Choroid plexus epithelial cell (primary cell): Measurements from ENCODE around the gene TECRL.

Source experiments
- DNase-seq: peaks from one replicate; pipeline ENCODE4 v3.0.0-alpha.2; 2010; ENCODE audit warnings: low read depth
- H3K4me3 ChIP-seq: 2 replicates; pipeline ENCODE4 v1.5.1; 2011; ENCODE audit warnings: low read depth, mild to moderate bottlenecking, control low read depth, low read length, moderate library complexity
- CTCF ChIP-seq: conservative IDR thresholded peaks from 2 replicates; pipeline ENCODE4 v1.5.1; 2011; ENCODE audit warnings: low read depth, mild to moderate bottlenecking, control low read depth, inconsistent platforms, low read length, moderate library complexity

TECRL gene

GRCh38 chr4:64327237-64327636 lies 82.0 kb downstream of the TECRL start:
- TF ChIP-seq CTCF: no peak
- no peak overlapping the region for H3K4me3 ChIP-seq
- DNase-seq: no peak

- TF ChIP-seq CTCF: no peak
- H3K4me3 ChIP-seq: no peak overlapping the region
Measured at GRCh38 chr4:64326507-64326906, 82.7 kb downstream of the TECRL start.

GRCh38 chr4:64306255-64306565 lies 103.0 kb downstream of the TECRL start:
- H3K4me3 ChIP-seq: no peak overlapping the region
- TF ChIP-seq CTCF: no peak
- DNase-seq: no peak

More at GRCh38 chr4:64326507-64326906, 82.7 kb downstream of the TECRL start:
- DNase-seq: no peak

GRCh38 chr4:64305565-64306254 lies 103.5 kb downstream of the TECRL start:
- DNase-seq: no peak
- H3K4me3 ChIP-seq: no peak overlapping the region
- no peak for TF ChIP-seq CTCF

GRCh38 chr4:64272432-64272831 lies 136.8 kb downstream of the TECRL start:
- no peak overlapping the region for H3K4me3 ChIP-seq
- DNase-seq: no peak
- TF ChIP-seq CTCF: no peak

GRCh38 chr4:64271601-64272081 lies 137.6 kb downstream of the TECRL start:
- no peak for DNase-seq
- H3K4me3 ChIP-seq: no peak overlapping the region
- TF ChIP-seq CTCF: no peak

GRCh38 chr4:64266669-64267068 lies 142.6 kb downstream of the TECRL start:
- TF ChIP-seq CTCF: no peak
- no peak for DNase-seq
- H3K4me3 ChIP-seq: no peak overlapping the region
